GM21390 (cell line): Measurements from ENCODE around the gene BPIFB1.

Experiments used
- ATAC-seq: cut with Tn5 transposase; IDR thresholded peaks from one replicate; pipeline ENCODE4 v1.9.1; 2021; ENCODE audit not compliant: unreplicated experiment

The BPIFB1 gene

GRCh38 chr20:33291830-33292355 lies 8.9 kb downstream of the BPIFB1 start:
- ATAC-seq, result no peak

GRCh38 chr20:33296206-33296605 lies 13.2 kb downstream of the BPIFB1 start:
- ATAC-seq, result no peak

GRCh38 chr20:33298391-33298790 lies 15.4 kb downstream of the BPIFB1 start:
- no peak for ATAC-seq

- no peak for ATAC-seq
Measured at GRCh38 chr20:33299111-33299603, 16.1 kb downstream of the BPIFB1 start.

GRCh38 chr20:33301192-33301930 lies 18.3 kb downstream of the BPIFB1 start:
- ATAC-seq, result no peak

GRCh38 chr20:33303595-33303994 lies 20.6 kb downstream of the BPIFB1 start:
- ATAC-seq, result no peak

GRCh38 chr20:33304046-33304445 lies 21.0 kb downstream of the BPIFB1 start:
- ATAC-seq, result no peak

- ATAC-seq, result no peak
Measured at GRCh38 chr20:33305589-33306057, 22.6 kb downstream of the BPIFB1 start.

- ATAC-seq, result no peak
Measured at GRCh38 chr20:33306228-33306627, 23.2 kb downstream of the BPIFB1 start.

- no peak for ATAC-seq
Measured at GRCh38 chr20:33306807-33307206, 23.8 kb downstream of the BPIFB1 start.

- ATAC-seq, result no peak
Measured at GRCh38 chr20:33308668-33309067, 25.7 kb downstream of the BPIFB1 start.

GRCh38 chr20:33309631-33310030 lies 26.6 kb downstream of the BPIFB1 start:
- ATAC-seq, result no peak

GRCh38 chr20:33310327-33310899 lies 27.4 kb downstream of the BPIFB1 start:
- ATAC-seq, result no peak

- no peak for ATAC-seq
Measured at GRCh38 chr20:33311011-33311410, 28.0 kb downstream of the BPIFB1 start.

GRCh38 chr20:33311996-33312395 lies 29.0 kb downstream of the BPIFB1 start:
- no peak for ATAC-seq

- ATAC-seq, result no peak
Measured at GRCh38 chr20:33312583-33312982, 29.6 kb downstream of the BPIFB1 start.

GRCh38 chr20:33313686-33314314 lies 30.8 kb downstream of the BPIFB1 start:
- no peak for ATAC-seq

- ATAC-seq, result no peak
Measured at GRCh38 chr20:33316343-33316742, 33.3 kb downstream of the BPIFB1 start.

- no peak for ATAC-seq
Measured at GRCh38 chr20:33316958-33317357, 33.9 kb downstream of the BPIFB1 start.

- no peak for ATAC-seq
Measured at GRCh38 chr20:33317424-33318095, 34.5 kb downstream of the BPIFB1 start.

GRCh38 chr20:33318096-33318429 lies 35.0 kb downstream of the BPIFB1 start:
- no peak for ATAC-seq
